ENCODE measurements around the gene ACTR5. TPM values are rescaled to one million over a fixed set of nuclear protein-coding genes. Genes with fewer than 3 reads are reported as not detected.

ACTR5 gene
- total RNA-seq, 2 experiments from 2014 or later, result 7.3 to 7.5 TPM

GRCh38 chr20:38747495-38748096 is 664 bp upstream of the ACTR5 start:
- Mint-ChIP-seq H3K9me3 (no peaks in the 10 kb centered on the region), H3K4me3 (peak overlapping the region; percentile 90), H3K27ac (peak overlapping the region; percentile 17), H3K36me3 (peaks cover 2% of the 10 kb centered on the region), H3K4me1 (peaks cover 21% of the 10 kb centered on the region), H3K27me3 (peaks cover 3% of the 10 kb centered on the region)
- DNase-seq, result no peak

DNA sequence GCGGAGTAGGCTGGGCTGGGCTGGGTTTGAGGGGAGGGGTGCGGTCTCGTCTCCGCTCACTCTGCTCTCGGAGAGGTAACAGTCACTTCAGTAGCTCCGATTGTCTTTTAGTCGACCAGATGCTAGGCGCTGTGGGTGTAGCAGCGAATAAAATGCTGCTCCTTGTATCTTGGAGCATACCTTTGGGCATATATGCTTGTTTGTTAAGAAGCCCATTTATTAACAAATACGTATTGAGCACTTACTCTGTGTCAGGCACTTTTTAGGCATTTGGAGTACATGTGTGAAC is 545 bp downstream of the ACTR5 start:
- H3K36me3 Mint-ChIP-seq, result peaks cover 5% of the 10 kb centered on the region
- H3K27ac Mint-ChIP-seq, result peak overlapping the region; percentile 69
- no peaks in the 10 kb centered on the region for H3K27me3 Mint-ChIP-seq
- H3K9me3 Mint-ChIP-seq, result no peaks in the 10 kb centered on the region
- H3K4me1 Mint-ChIP-seq, result peaks cover 21% of the 10 kb centered on the region
- H3K4me3 Mint-ChIP-seq, result peak overlapping the region; percentile 90
- DNase-seq, result peak; percentile 63

DNA sequence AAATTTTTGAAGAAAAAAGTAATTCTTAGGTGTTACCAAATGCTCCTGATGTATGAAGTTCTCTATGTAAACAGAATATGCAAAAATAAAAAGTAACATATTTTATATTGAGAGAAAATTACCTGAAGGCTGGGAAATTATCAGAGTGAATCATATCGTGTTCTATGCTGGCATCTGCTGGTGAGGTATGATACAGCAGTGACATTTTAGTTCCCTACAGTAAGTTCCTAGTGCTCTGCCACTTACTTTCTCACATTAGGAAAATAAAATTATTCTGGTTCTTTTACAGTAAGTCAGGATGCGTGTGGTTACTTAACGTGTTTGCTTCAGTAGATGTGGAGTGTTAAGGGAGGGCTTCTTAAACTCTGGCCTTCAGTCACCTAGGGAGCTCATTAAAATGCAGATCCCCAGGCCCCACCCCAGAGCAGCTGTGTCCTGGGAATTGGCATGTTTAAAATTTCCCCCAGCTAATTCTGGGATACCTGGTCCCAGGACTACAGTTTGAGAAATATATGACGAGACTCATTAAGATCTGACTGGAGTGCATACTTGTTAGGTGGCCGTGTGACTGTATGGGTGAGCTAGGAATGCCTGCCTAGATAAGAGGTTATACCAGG is 3.2 kb downstream of the ACTR5 start:
- Mint-ChIP-seq H3K4me1 (peaks cover 21% of the 10 kb centered on the region), H3K27me3 (no peaks in the 10 kb centered on the region), H3K9me3 (no peaks in the 10 kb centered on the region), H3K36me3 (peaks cover 16% of the 10 kb centered on the region), H3K27ac (no peak overlapping the region), H3K4me3 (no peak overlapping the region)
- DNase-seq, result no peak

DNA sequence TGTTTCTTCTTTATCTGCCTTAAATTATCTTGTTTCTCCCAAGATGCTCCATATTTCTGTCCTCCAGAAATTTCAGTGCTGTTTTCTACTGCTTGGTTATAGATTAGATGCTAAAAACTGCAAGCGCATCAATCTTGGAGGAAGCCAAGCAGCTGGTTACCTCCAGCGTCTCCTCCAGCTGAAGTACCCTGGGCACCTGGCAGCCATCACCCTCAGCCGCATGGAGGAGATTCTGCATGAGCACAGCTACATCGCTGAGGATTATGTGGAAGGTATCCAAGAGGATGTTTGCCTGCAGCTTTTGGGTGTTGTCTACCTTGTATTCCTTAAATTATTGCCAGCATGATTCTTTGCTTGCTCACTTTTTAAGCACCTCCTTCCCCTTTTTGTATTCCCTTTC is 3.8 kb downstream of the ACTR5 start:
- H3K4me1 Mint-ChIP-seq, result peaks cover 21% of the 10 kb centered on the region
- no peaks in the 10 kb centered on the region for H3K27me3 Mint-ChIP-seq
- H3K27ac Mint-ChIP-seq, result no peak overlapping the region
- H3K4me3 Mint-ChIP-seq, result no peak overlapping the region
- no peaks in the 10 kb centered on the region for H3K9me3 Mint-ChIP-seq
- no peak for DNase-seq
- H3K36me3 Mint-ChIP-seq, result peaks cover 18% of the 10 kb centered on the region

GRCh38 chr20:38754924-38755323 is 6.7 kb downstream of the ACTR5 start:
- H3K4me3 Mint-ChIP-seq, result no peak overlapping the region
- H3K27me3 Mint-ChIP-seq, result no peaks in the 10 kb centered on the region
- DNase-seq, result no peak
- H3K36me3 Mint-ChIP-seq, result peaks cover 23% of the 10 kb centered on the region
- H3K27ac Mint-ChIP-seq, result no peak overlapping the region
- H3K4me1 Mint-ChIP-seq, result peaks cover 5% of the 10 kb centered on the region
- no peaks in the 10 kb centered on the region for H3K9me3 Mint-ChIP-seq

- no peak overlapping the region for H3K27ac Mint-ChIP-seq
- H3K36me3 Mint-ChIP-seq, result peaks cover 22% of the 10 kb centered on the region
- H3K27me3 Mint-ChIP-seq, result no peaks in the 10 kb centered on the region
- no peaks in the 10 kb centered on the region for H3K9me3 Mint-ChIP-seq
- no peaks in the 10 kb centered on the region for H3K4me1 Mint-ChIP-seq
- no peak overlapping the region for H3K4me3 Mint-ChIP-seq
- DNase-seq, result no peak
These were observed 7.2 kb downstream of the ACTR5 start for GRCh38 chr20:38755324-38755910.

- H3K4me1 Mint-ChIP-seq, result peaks cover 3% of the 10 kb centered on the region
- no peaks in the 10 kb centered on the region for H3K27me3 Mint-ChIP-seq
- peaks cover 30% of the 10 kb centered on the region for H3K36me3 Mint-ChIP-seq
- H3K4me3 Mint-ChIP-seq, result no peak overlapping the region
- no peaks in the 10 kb centered on the region for H3K9me3 Mint-ChIP-seq
- H3K27ac Mint-ChIP-seq, result no peak overlapping the region
- no peak for DNase-seq
These were observed 9.0 kb downstream of the ACTR5 start for GRCh38 chr20:38757145-38757775.

DNA sequence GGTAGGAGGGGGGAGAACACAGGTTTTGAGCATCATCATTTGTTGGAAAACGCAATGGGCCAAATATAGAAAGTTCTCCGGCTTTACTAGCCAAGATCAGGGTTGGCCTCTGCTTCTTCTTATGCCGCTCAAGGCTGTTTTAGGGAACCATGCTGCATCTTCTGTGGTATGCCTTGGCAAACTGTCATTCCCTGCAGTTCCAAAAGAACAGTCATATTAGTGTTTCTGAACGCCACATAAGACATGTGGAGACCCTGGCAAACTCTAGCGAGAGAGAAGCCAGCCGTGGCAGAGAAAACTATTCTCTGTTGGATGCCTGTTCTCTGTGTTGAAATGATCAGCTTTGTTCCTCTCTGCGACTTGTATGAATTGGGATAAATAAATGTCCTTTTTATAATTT is 10.8 kb downstream of the ACTR5 start:
- no peaks in the 10 kb centered on the region for H3K9me3 Mint-ChIP-seq
- no peak overlapping the region for H3K27ac Mint-ChIP-seq
- DNase-seq, result no peak
- peaks cover 8% of the 10 kb centered on the region for H3K4me1 Mint-ChIP-seq
- no peak overlapping the region for H3K4me3 Mint-ChIP-seq
- H3K36me3 Mint-ChIP-seq, result peaks cover 33% of the 10 kb centered on the region
- no peaks in the 10 kb centered on the region for H3K27me3 Mint-ChIP-seq

- no peaks in the 10 kb centered on the region for H3K9me3 Mint-ChIP-seq
- no peak overlapping the region for H3K27ac Mint-ChIP-seq
- H3K36me3 Mint-ChIP-seq, result peaks cover 25% of the 10 kb centered on the region
- no peaks in the 10 kb centered on the region for H3K27me3 Mint-ChIP-seq
- no peak overlapping the region for H3K4me3 Mint-ChIP-seq
- DNase-seq, result no peak
- peaks cover 15% of the 10 kb centered on the region for H3K4me1 Mint-ChIP-seq
These were observed 12.7 kb downstream of the ACTR5 start for GRCh38 chr20:38760978-38761377.

DNA sequence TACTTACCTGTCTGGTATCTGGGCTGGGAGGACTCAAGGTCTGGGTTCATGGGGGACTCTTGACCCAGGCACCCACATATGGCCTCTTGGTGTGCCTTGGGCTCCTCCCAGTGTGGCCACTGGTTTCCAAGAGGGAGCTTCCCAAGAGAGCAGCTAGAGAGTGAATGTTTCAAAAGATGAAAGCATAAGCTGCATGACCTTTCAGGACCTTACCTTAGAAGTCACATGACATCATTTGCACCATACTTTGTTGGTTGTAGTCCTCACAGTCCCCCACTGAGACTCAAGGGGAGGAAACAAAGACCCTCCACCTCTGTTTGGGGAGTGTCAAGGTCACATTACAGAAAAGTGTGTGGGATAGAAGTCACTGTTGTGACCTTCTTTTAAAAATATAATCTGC is 13.9 kb downstream of the ACTR5 start:
- DNase-seq, result no peak
- no peaks in the 10 kb centered on the region for H3K27me3 Mint-ChIP-seq
- H3K9me3 Mint-ChIP-seq, result no peaks in the 10 kb centered on the region
- peaks cover 23% of the 10 kb centered on the region for H3K36me3 Mint-ChIP-seq
- no peak overlapping the region for H3K27ac Mint-ChIP-seq
- H3K4me3 Mint-ChIP-seq, result no peak overlapping the region
- H3K4me1 Mint-ChIP-seq, result peaks cover 15% of the 10 kb centered on the region

GRCh38 chr20:38763616-38764015 is 15.4 kb downstream of the ACTR5 start:
- Mint-ChIP-seq H3K27me3 (no peaks in the 10 kb centered on the region), H3K36me3 (peaks cover 20% of the 10 kb centered on the region), H3K27ac (no peak overlapping the region), H3K4me3 (no peak overlapping the region), H3K9me3 (no peaks in the 10 kb centered on the region), H3K4me1 (peaks cover 15% of the 10 kb centered on the region)
- DNase-seq, result no peak

DNA sequence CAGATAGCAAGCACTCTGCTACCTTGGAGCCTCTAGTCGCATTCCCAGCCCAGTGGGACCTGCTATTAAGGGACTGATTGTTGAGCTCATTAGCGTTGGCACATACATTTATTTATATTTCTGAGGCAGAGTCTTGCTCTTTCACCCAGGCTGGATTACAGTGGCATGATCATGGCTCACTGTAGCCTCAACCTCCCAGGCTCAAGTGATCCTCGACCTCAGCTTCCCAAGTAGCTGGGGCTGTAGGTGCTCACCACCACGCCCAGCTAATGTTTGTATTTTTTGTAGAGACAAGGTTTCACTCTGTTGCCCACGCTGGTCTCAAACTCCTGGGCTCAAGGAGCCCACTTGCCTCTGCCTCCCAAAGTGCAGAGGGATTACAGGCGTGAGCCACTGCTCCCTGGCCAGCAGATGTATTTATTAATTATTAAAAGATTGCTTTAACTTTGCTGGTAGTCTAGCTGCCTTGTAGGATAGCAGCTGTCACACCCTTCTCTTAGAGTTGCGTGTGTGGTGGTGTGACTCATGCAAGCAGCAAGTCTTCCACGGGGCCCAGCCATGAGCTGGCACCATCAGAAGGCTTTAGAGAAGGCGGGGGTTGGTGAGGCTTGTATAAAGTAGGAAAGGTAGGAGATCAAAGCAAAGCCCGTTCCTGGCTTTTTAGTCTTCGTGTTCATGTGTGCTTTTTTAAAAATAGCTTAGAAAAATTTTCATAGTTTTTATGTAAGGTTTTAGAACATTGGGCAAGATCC is 16.5 kb downstream of the ACTR5 start:
- no peak overlapping the region for H3K27ac Mint-ChIP-seq
- H3K36me3 Mint-ChIP-seq, result peaks cover 20% of the 10 kb centered on the region
- H3K27me3 Mint-ChIP-seq, result no peaks in the 10 kb centered on the region
- DNase-seq, result peak; percentile 37
- no peak overlapping the region for H3K4me3 Mint-ChIP-seq
- peaks cover 15% of the 10 kb centered on the region for H3K4me1 Mint-ChIP-seq
- no peaks in the 10 kb centered on the region for H3K9me3 Mint-ChIP-seq

GRCh38 chr20:38766071-38766470 is 17.8 kb downstream of the ACTR5 start:
- H3K36me3 Mint-ChIP-seq, result peaks cover 16% of the 10 kb centered on the region
- peaks cover 15% of the 10 kb centered on the region for H3K4me1 Mint-ChIP-seq

GRCh38 chr20:38769376-38770295 is 21.4 kb downstream of the ACTR5 start:
- no peak overlapping the region for H3K4me3 Mint-ChIP-seq
- H3K9me3 Mint-ChIP-seq, result no peaks in the 10 kb centered on the region
- H3K4me1 Mint-ChIP-seq, result peaks cover 3% of the 10 kb centered on the region
- H3K27ac Mint-ChIP-seq, result no peak overlapping the region
- DNase-seq, result no peak
- no peaks in the 10 kb centered on the region for H3K27me3 Mint-ChIP-seq
- H3K36me3 Mint-ChIP-seq, result peaks cover 25% of the 10 kb centered on the region

More at GRCh38 chr20:38766071-38766470, 17.8 kb downstream of the ACTR5 start:
- Mint-ChIP-seq H3K9me3 (no peaks in the 10 kb centered on the region), H3K27ac (no peak overlapping the region), H3K4me3 (no peak overlapping the region), H3K27me3 (no peaks in the 10 kb centered on the region)
- no peak for DNase-seq
